ENCODE results near the gene ARHGAP24. TPM values are rescaled to one million over a fixed set of nuclear protein-coding genes. Genes with fewer than 3 reads are reported as not detected.

Gene ARHGAP24
- polyA plus RNA-seq, 1 of the 3 experiments (the other 2 are of a cell fraction): 1.4 TPM

GRCh38 chr4:85993641-85994040 lies 518.7 kb downstream of the ARHGAP24 start:
- Histone ChIP-seq H3K27ac (ENCODE audit: low read depth in 2 of 2, low read length in 1 of 2) (no peak overlapping the region), H3K9me3 (no peaks in the 10 kb centered on the region), H3K4me2 (no peak overlapping the region), H3F3A (replicated peaks; ENCODE audit: insufficient read depth) (no peaks in the 10 kb centered on the region), H3K9me2 (no peaks in the 10 kb centered on the region), H3K36me3 (replicated peaks in 1 of 2; ENCODE audit: control insufficient read depth in 1 of 2, insufficient read depth in 2 of 2, low read length in 1 of 2) (peaks cover 0 to 3% of the 10 kb centered on the region in 2 experiments), H4K20me1 (ENCODE audit: insufficient read depth) (no peaks in the 10 kb centered on the region), H3K4me3 (ENCODE audit: low read depth in 2 of 2, low read length in 1 of 2) (no peak overlapping the region), H3K79me2 (ENCODE audit: insufficient read depth) (no peaks in the 10 kb centered on the region), H3K9ac (no peak overlapping the region), H3K4me1 (ENCODE audit: control insufficient read depth in 1 of 2, insufficient read depth in 2 of 2, low read depth in 1 of 2, low read length in 1 of 2) (no peaks in the 10 kb centered on the region; a peak in 1 of 4 replicates), H3K27me3 (ENCODE audit: insufficient read depth) (no peaks in the 10 kb centered on the region), H2AFZ (ENCODE audit: low read depth) (no peak overlapping the region)
- 47% methylated on average over 2 of the region's 2 CpGs for WGBS (ENCODE audit: low lambda C conversion rate)
- CTCF ChIA-PET: interaction anchor here (1.7 to 2.6 kb wide), 3 partner anchors 21 to 197 kb away, joined by 4 to 9 read pairs (median 6); no protein-coding TSS in a partner anchor
- DNase-seq: no peak
- POLR2A ChIA-PET: no interaction called here
- TF ChIP-seq, protein P1, sequence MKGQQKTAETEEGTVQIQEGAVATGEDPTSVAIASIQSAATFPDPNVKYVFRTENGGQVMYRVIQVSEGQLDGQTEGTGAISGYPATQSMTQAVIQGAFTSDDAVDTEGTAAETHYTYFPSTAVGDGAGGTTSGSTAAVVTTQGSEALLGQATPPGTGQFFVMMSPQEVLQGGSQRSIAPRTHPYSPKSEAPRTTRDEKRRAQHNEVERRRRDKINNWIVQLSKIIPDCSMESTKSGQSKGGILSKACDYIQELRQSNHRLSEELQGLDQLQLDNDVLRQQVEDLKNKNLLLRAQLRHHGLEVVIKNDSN (IDR thresholded peaks at IDR 0.05; ENCODE audit: borderline replicate concordance, low read depth): no peak
- no peak for TF ChIP-seq RAD21 (IDR thresholded peaks at IDR 0.05; ENCODE audit: low read length)
- TF ChIP-seq, protein P2, sequence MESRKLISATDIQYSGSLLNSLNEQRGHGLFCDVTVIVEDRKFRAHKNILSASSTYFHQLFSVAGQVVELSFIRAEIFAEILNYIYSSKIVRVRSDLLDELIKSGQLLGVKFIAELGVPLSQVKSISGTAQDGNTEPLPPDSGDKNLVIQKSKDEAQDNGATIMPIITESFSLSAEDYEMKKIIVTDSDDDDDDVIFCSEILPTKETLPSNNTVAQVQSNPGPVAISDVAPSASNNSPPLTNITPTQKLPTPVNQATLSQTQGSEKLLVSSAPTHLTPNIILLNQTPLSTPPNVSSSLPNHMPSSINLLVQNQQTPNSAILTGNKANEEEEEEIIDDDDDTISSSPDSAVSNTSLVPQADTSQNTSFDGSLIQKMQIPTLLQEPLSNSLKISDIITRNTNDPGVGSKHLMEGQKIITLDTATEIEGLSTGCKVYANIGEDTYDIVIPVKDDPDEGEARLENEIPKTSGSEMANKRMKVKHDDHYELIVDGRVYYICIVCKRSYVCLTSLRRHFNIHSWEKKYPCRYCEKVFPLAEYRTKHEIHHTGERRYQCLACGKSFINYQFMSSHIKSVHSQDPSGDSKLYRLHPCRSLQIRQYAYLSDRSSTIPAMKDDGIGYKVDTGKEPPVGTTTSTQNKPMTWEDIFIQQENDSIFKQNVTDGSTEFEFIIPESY (IDR thresholded peaks at IDR 0.05; ENCODE audit: borderline replicate concordance, low read depth): no peak
- TF ChIP-seq, protein P3, sequence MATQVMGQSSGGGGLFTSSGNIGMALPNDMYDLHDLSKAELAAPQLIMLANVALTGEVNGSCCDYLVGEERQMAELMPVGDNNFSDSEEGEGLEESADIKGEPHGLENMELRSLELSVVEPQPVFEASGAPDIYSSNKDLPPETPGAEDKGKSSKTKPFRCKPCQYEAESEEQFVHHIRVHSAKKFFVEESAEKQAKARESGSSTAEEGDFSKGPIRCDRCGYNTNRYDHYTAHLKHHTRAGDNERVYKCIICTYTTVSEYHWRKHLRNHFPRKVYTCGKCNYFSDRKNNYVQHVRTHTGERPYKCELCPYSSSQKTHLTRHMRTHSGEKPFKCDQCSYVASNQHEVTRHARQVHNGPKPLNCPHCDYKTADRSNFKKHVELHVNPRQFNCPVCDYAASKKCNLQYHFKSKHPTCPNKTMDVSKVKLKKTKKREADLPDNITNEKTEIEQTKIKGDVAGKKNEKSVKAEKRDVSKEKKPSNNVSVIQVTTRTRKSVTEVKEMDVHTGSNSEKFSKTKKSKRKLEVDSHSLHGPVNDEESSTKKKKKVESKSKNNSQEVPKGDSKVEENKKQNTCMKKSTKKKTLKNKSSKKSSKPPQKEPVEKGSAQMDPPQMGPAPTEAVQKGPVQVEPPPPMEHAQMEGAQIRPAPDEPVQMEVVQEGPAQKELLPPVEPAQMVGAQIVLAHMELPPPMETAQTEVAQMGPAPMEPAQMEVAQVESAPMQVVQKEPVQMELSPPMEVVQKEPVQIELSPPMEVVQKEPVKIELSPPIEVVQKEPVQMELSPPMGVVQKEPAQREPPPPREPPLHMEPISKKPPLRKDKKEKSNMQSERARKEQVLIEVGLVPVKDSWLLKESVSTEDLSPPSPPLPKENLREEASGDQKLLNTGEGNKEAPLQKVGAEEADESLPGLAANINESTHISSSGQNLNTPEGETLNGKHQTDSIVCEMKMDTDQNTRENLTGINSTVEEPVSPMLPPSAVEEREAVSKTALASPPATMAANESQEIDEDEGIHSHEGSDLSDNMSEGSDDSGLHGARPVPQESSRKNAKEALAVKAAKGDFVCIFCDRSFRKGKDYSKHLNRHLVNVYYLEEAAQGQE (IDR thresholded peaks at IDR 0.05; ENCODE audit: low read depth, low read length): no peak

- H3K4me1 ChIP-seq (ENCODE audit: control insufficient read depth in 1 of 2, insufficient read depth in 2 of 2, low read depth in 1 of 2, low read length in 1 of 2): no peaks in the 10 kb centered on the region; a peak in 1 of 4 replicates
- no peak overlapping the region for H3K27ac ChIP-seq (ENCODE audit: low read depth in 2 of 2, low read length in 1 of 2)
- H3K9me2 ChIP-seq: no peaks in the 10 kb centered on the region
- no peaks in the 10 kb centered on the region for H3K9me3 ChIP-seq
- H3K4me2 ChIP-seq: no peak overlapping the region
- no peak overlapping the region for H2AFZ ChIP-seq (ENCODE audit: low read depth)
- H3K4me3 ChIP-seq (ENCODE audit: low read depth in 2 of 2, low read length in 1 of 2): no peak overlapping the region
- peaks cover 0 to 3% of the 10 kb centered on the region in 2 experiments for H3K36me3 ChIP-seq (replicated peaks in 1 of 2; ENCODE audit: control insufficient read depth in 1 of 2, insufficient read depth in 2 of 2, low read length in 1 of 2)
- ChIA-PET CTCF (interaction anchor here (0.7 kb wide), 1 partner anchor 211 kb away, joined by 3 read pairs; no protein-coding TSS in a partner anchor), POLR2A (no interaction called here)
- no peaks in the 10 kb centered on the region for H3K27me3 ChIP-seq (ENCODE audit: insufficient read depth)
- H3F3A ChIP-seq (replicated peaks; ENCODE audit: insufficient read depth): no peaks in the 10 kb centered on the region
- no peak overlapping the region for H3K9ac ChIP-seq
- H3K79me2 ChIP-seq (ENCODE audit: insufficient read depth): no peaks in the 10 kb centered on the region
- no peaks in the 10 kb centered on the region for H4K20me1 ChIP-seq (ENCODE audit: insufficient read depth)
- DNase-seq: no peak
- TF ChIP-seq TCF12 (IDR thresholded peaks at IDR 0.05): no peak
- no peak for TF ChIP-seq SIN3A (IDR thresholded peaks at IDR 0.05; ENCODE audit: borderline replicate concordance, low read depth, low read length)
- TF ChIP-seq POLR2AphosphoS5 (IDR thresholded peaks at IDR 0.05; ENCODE audit: low read depth, low read length): no peak
- no peak for TF ChIP-seq RXRA (IDR thresholded peaks at IDR 0.05; ENCODE audit: borderline replicate concordance, low read depth)
- TF ChIP-seq CHD2 (IDR thresholded peaks at IDR 0.05; ENCODE audit: low read length, partially characterized antibody): no peak
- TF ChIP-seq PBX3 (IDR thresholded peaks at IDR 0.05): no peak
- no peak for TF ChIP-seq GATA2 (CRISPR knock-in tag; IDR thresholded peaks at IDR 0.05)
- TF ChIP-seq EP300 (IDR thresholded peaks at IDR 0.05; ENCODE audit: borderline replicate concordance in 1 of 2, low read depth in 1 of 2, low read length in 1 of 2): no peak
- no peak for TF ChIP-seq CTCF (IDR thresholded peaks at IDR 0.05)
- no peak for TF ChIP-seq USF2 (IDR thresholded peaks at IDR 0.05; ENCODE audit: borderline replicate concordance, low read depth, low read length)
- no peak for TF ChIP-seq EZH2phosphoT487 (IDR thresholded peaks at IDR 0.05; ENCODE audit: borderline replicate concordance, low read depth)
- TF ChIP-seq TAF1 (IDR thresholded peaks at IDR 0.05; ENCODE audit: borderline replicate concordance, low read depth, low read length): no peak
- no peak for TF ChIP-seq ELF1 (IDR thresholded peaks at IDR 0.05)
Measured at GRCh38 chr4:85994576-85994975, 519.6 kb downstream of the ARHGAP24 start.

Measured in SK-N-SH (cell line).